ENCODE results near the gene SCLT1.

- TF ChIP-seq POLR2AphosphoS5 (IDR thresholded peaks at IDR 0.05; ENCODE audit: low read depth, low read length) (no peak), REST (IDR thresholded peaks at IDR 0.05; ENCODE audit: insufficient read depth in 1 of 2, low read depth in 2 of 2, low read length in 2 of 2) (no peak)
These were observed 119.2 kb downstream of the SCLT1 start for GRCh38 chr4:128974136-128974581.
